GM19438 (cell line): Measurements from ENCODE around the gene FAM149B1.

Experiments used
- ATAC-seq: cut with Tn5 transposase; IDR thresholded peaks from one replicate; pipeline ENCODE4 v1.9.1; 2021; ENCODE audit warnings: low read depth; ENCODE audit not compliant: unreplicated experiment

FAM149B1 gene

DNA sequence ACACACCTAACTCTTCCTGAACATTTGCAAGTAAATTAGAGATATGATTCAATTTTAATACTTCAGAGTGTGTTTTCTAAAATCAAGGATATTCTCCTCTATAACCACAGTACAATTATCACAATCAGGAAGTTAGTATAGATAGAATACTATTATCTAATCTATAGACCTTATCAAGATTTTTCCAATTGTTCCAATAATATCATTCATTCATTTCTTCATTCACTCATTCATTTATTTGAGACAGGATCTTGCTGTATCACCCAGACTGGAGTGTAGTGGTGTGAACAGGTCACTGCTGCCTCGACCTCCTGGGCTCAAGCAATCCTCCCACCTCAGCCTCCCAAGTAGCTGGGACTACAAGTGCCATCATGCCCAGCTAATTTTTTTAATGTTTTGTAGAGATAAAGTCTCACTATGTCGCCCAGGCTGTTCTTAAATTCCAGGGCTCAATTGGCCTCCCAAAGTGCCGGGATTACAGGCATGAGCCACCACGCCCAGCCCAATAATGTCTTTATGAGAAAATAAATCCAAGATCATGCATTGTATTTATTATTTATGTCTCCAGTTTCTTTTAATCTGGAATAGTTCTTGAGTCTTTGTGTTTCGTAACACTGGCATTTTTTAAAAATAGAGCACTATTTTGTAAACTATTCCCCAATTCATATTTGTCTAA, 95.1 kb downstream of the FAM149B1 start:
- no peak for ATAC-seq

DNA sequence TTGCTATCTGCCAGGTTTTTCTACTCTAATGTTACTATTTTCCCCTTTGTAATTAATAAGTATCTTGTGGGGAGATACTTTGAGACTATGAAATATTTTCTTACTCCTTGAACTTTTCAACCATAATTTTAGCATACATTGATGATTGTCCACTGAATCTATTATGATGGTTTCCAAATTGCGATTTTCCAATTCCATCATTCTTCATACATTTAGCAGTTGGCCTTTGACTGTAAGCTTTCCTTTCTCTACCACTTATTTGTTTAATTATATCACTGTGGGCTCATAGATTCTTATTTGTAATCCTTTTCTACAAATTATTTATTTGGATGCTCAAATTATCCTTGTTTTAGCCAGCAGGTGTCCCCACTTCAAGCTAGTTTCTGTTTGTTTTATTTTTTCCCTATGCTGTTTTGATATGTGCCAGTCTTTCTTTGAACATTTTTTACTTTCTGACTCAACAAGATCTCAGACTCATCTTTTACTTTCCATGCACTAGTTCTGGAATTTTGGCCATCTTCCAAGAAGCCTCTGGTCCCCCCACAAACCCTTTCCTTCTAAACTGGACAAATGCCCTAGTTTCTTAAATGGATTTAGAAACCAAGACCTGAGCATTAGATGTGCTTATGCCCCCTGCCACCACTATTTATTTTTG, 95.9 kb downstream of the FAM149B1 start:
- no peak for ATAC-seq

DNA sequence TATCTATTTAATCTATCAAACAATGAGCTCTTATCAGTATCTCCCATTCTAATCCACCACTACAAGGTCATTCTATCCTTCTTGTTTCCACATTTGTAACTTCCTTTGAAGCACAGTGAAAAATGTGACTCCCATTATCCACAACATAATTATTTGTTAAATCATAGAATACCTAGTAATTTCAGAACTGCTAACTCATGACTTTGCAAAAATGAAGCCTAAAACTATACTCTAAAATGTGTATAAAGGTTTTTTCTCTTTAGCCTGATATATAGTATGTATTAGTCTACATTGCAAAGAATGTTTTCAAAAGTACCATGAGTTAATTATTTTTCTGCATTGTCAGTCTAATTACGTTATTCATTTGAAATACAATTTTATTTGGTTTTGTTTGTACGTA, 96.5 kb downstream of the FAM149B1 start:
- no peak for ATAC-seq

DNA sequence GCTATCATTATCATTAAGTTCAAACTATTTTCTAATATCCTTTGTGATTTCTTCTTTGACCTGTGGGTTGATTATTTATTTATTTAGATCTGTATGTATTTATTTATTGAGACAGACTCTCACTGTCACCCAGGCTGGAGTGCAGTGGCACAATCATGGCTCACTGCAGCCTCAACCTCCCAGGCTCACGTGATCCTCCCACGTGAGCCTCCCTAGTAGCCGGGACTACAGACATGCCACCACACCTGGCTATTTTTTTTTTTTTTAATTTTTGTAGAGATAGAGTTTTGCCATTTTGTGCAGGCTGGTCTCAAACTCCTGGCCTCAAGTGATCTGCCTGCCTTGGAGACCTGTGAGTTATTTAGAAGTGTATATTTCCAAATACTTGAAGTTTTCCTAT, 113.2 kb downstream of the FAM149B1 start:
- no peak for ATAC-seq

DNA sequence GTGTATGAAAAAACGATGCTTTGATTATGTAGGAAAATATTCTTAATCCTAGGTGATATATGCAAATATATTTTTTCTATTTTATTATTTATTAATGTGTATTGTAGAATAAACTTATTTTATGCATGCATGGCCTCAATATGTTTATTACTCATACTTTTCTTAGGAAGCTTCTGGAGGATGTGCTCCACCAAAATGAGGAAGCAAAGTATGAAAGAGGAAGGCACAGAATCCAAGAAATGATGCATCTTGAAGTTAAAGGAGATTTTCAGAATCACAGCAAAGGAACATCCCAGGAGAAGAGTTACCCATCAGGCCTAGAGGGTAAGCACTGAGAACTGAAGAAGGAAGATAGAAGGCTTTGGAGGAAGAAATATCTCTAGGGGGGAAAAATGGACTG, 119.5 kb downstream of the FAM149B1 start:
- no peak for ATAC-seq

DNA sequence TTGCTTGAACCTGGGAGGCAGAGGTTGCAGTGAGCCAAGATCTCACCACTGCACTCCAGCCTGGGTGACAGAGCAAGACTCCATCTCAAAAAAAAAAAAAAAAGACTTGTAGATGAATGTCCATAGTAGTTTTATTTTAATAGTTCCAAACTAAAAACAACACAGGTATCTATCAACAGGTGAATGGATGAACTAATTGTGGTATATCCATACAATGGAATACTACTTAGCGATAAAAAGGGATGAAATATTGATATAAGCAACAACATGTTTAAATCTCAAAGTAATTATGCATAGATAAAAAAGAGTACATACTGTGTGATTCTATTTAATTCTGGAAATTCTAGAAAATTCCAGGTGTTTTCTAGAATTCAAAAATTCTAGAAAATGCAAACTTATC, 122.0 kb downstream of the FAM149B1 start:
- ATAC-seq, result no peak

DNA sequence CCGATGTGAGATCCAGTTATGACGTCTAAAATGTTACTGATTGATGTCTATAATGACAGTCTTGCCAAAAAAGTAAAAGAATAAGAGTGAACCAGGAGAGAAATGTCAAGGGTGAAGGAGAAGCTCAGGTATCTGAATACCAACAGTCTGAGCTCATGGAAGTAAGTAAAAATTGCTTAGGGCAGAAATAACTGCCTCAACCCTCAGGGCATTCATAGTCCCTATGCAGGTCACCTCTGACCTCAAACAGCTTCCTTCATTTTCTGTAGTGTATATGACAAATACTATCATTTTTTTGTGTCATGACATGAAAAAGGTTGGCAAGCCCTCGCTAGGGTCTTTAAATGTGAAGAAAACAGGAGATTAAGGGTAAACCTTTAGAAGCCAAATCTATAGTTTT, 125.5 kb downstream of the FAM149B1 start:
- no peak for ATAC-seq
